Activated gamma-delta T cell treated with anti-CD3 and anti-CD28 coated beads, Interleukin-2, amount 50 U/mL, for 16 hours (primary cell): Measurements from ENCODE around the gene TGM5.
"Not testable (repeated sequence)": the region's sequence is repeated elsewhere in the genome, so short reads cannot be mapped to it uniquely, and the experiment has no call there.

Experiments used
- DNase-seq: peaks from one replicate; pipeline ENCODE4 v3.0.0-alpha.2; 2020; ENCODE audit warnings: low read depth

TGM5 gene

GRCh38 chr15:43266834-43267233 is at the start of gene TGM5:
Gene TGM5 (minus strand): TSS chr15:43266928. CDS start chr15:43266849, 79 bp downstream.
- DNase-seq, result no peak

- no peak for DNase-seq
Measured at GRCh38 chr15:43314171-43314570, 47.4 kb upstream of the TGM5 start.

- no peak for DNase-seq
Measured at GRCh38 chr15:43312378-43312777, 45.6 kb upstream of the TGM5 start.

GRCh38 chr15:43302205-43302817 is 35.6 kb upstream of the TGM5 start, which contains the start of gene TGM7:
Gene TGM7 (minus strand): TSS chr15:43302255.
- DNase-seq, result no peak

- no peak for DNase-seq
Measured at GRCh38 chr15:43299884-43300283, 33.2 kb upstream of the TGM5 start.

GRCh38 chr15:43299411-43299810 is 32.7 kb upstream of the TGM5 start:
- no peak for DNase-seq

- no peak for DNase-seq
Measured at GRCh38 chr15:43294091-43294706, 27.5 kb upstream of the TGM5 start.

GRCh38 chr15:43293432-43293831 is 26.7 kb upstream of the TGM5 start:
- no peak for DNase-seq

GRCh38 chr15:43292375-43293078 is 25.8 kb upstream of the TGM5 start:
- DNase-seq, result no peak

GRCh38 chr15:43289656-43290055 is 22.9 kb upstream of the TGM5 start:
- not testable (repeated sequence) for DNase-seq

GRCh38 chr15:43287254-43287653 is 20.5 kb upstream of the TGM5 start:
- DNase-seq, result no peak

GRCh38 chr15:43286074-43286473 is 19.3 kb upstream of the TGM5 start:
- DNase-seq, result no peak

GRCh38 chr15:43285609-43286037 is 18.9 kb upstream of the TGM5 start:
- peak; percentile 20 for DNase-seq

GRCh38 chr15:43283526-43283925 is 16.8 kb upstream of the TGM5 start:
- no peak for DNase-seq

- DNase-seq, result no peak
Measured at GRCh38 chr15:43281926-43282602, 15.3 kb upstream of the TGM5 start.

- DNase-seq, result no peak
Measured at GRCh38 chr15:43280996-43281395, 14.3 kb upstream of the TGM5 start.

GRCh38 chr15:43279496-43279895 is 12.8 kb upstream of the TGM5 start:
- DNase-seq, result no peak

GRCh38 chr15:43278869-43279268 is 12.1 kb upstream of the TGM5 start:
- DNase-seq, result no peak

GRCh38 chr15:43277901-43278300 is 11.2 kb upstream of the TGM5 start:
- no peak for DNase-seq

- DNase-seq, result no peak
Measured at GRCh38 chr15:43277231-43277823, 10.6 kb upstream of the TGM5 start.

GRCh38 chr15:43276563-43277200 is 10.0 kb upstream of the TGM5 start:
- no peak for DNase-seq
